ENCODE measurements around the gene HMOX1. TPM values are rescaled to one million over a fixed set of nuclear protein-coding genes. Genes with fewer than 3 reads are reported as not detected.
A peak's percentile ranks its signal among the peaks of the same experiment; 100 is the strongest.

Gene HMOX1, protein sequence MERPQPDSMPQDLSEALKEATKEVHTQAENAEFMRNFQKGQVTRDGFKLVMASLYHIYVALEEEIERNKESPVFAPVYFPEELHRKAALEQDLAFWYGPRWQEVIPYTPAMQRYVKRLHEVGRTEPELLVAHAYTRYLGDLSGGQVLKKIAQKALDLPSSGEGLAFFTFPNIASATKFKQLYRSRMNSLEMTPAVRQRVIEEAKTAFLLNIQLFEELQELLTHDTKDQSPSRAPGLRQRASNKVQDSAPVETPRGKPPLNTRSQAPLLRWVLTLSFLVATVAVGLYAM
- total RNA-seq (2021; fragmentation: NEBNext Ultra II Directional; extraction: Animal tissue kit (Norgen Biotek cat#: 25700)), result 25.0 and 25.7 TPM in 2 replicates
- 39.2 and 41.6 TPM in 2 replicates for polyA plus RNA-seq (2011; rRNA removed)
- polyA plus RNA-seq (2011; cell fraction: cytosol; rRNA removed), result 28.6 TPM
- polyA plus RNA-seq (2011; cell fraction: nucleus; rRNA removed), result 19.6 TPM
- 20.2 to 27.4 TPM (median 24.8 TPM) in 4 replicates for polyA plus RNA-seq (2012, experiment 1 of 2)
- polyA plus RNA-seq (2012, experiment 2 of 2), result 29.7 TPM
- polyA plus RNA-seq (2013, experiment 1 of 2), result 23.9 TPM
- polyA plus RNA-seq (2013, experiment 2 of 2), result 27.9 TPM
- 8.0 and 8.7 TPM in 2 replicates for polyA minus RNA-seq (2011; rRNA and poly(A)+ RNA removed)
- 7.7 TPM for polyA minus RNA-seq (2011; cell fraction: cytosol; rRNA and poly(A)+ RNA removed)
- polyA minus RNA-seq (2011; cell fraction: nucleus; rRNA and poly(A)+ RNA removed), result 9.2 TPM
- long read RNA-seq, experiment 1, transcript HMOX1-201 (5 exons, 1,822 nt), result major isoform, 15 of 29 reads
- long read RNA-seq, experiment 1, partial matches to known transcripts, result 14 of 29 reads
- long read RNA-seq, experiment 1, other reads (novel, unspliced or antisense), result 0 of 29 reads
- long read RNA-seq, experiment 2, transcript HMOX1-201 (5 exons, 1,822 nt), result major isoform, 24 of 29 reads
- long read RNA-seq, experiment 2, partial matches to known transcripts, result 3 of 29 reads
- long read RNA-seq, experiment 2, other reads (novel, unspliced or antisense), result 2 of 29 reads

DNA sequence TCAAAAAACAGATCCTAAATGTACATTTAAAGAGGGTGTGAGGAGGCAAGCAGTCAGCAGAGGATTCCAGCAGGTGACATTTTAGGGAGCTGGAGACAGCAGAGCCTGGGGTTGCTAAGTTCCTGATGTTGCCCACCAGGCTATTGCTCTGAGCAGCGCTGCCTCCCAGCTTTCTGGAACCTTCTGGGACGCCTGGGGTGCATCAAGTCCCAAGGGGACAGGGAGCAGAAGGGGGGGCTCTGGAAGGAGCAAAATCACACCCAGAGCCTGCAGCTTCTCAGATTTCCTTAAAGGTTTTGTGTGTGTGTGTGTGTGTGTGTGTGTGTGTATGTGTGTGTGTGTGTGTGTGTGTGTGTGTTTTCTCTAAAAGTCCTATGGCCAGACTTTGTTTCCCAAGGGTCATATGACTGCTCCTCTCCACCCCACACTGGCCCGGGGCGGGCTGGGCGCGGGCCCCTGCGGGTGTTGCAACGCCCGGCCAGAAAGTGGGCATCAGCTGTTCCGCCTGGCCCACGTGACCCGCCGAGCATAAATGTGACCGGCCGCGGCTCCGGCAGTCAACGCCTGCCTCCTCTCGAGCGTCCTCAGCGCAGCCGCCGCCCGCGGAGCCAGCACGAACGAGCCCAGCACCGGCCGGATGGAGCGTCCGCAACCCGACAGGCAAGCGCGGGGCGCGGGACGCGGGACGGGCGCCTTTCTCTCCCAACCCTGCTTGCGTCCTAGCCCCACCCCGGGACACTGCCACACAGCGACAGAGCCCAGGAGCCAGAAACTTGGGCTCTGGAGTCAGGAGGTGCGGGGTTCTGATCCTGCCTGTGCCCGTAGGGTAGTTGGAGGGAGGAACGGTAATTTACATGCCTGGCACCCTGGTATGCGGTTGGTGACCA is at the start of gene HMOX1:
Gene HMOX1, plus strand, starts transcription at position 560 of the 887 bp plus-strand sequence. Its CDS starts 78 bp downstream, at position 638.
- Histone ChIP-seq H2BK5ac (ENCODE audit: low read depth, low read length) (peak within 1 kb of the TSS; percentile 73; the same call in 1 of the 2 replicates), H3K23me2 (ENCODE audit: low read depth, low read length) (peaks cover 8% of the 10 kb centered on the region; the same call in 1 of the 2 replicates), H3K18ac (ENCODE audit: extremely low read depth, low read length) (peak within 1 kb of the TSS; percentile 76), H3K36me3 (ENCODE audit: control insufficient read depth in 2 of 4, insufficient read depth in 4 of 4, low read length in 3 of 4) (0 out of 8 replicates have a peak, but pooled peaks cover 0 to 3% (median 0%) of the 10 kb centered on the region in 4 experiments), H3K4me2 (ENCODE audit: insufficient read depth in 1 of 2, low read depth in 2 of 2, low read length in 2 of 2) (peak within 1 kb of the TSS; percentile 69 to 85), H2AK5ac (ENCODE audit: low read depth, low read length) (peak within 1 kb of the TSS; percentile 32), H3K14ac (ENCODE audit: insufficient read length) (no peak within 1 kb of the TSS), H3K4me1 (replicated peaks in 1 of 4; ENCODE audit: control insufficient read depth in 3 of 4, insufficient read depth in 4 of 4, low read length in 3 of 4) (peaks cover 21 to 27% (median 26%) of the 10 kb centered on the region in 4 experiments), H3K4me3 (ENCODE audit: extremely low read depth in 1 of 4, insufficient read depth in 2 of 4, low read depth in 3 of 4, low read length in 4 of 4) (peak within 1 kb of the TSS; percentile 34 to 63 (median 45)), H3K23ac (ENCODE audit: insufficient read length) (no peak within 1 kb of the TSS), H4K91ac (replicated peaks; ENCODE audit: insufficient read length, low read length) (peak within 1 kb of the TSS; percentile 84), H3K79me2 (ENCODE audit: control insufficient read depth in 1 of 2, insufficient read depth in 2 of 2, low read length in 2 of 2) (peaks cover 0 to 4% of the 10 kb centered on the region in 2 experiments; a peak in 1 of 4 replicates), H4K8ac (ENCODE audit: extremely low read depth, insufficient read depth, low read length) (peak within 1 kb of the TSS; percentile 84; the same call in 1 of the 2 replicates), H3K27ac (ENCODE audit: low read depth, low read length) (no peak within 1 kb of the TSS), H3K79me1 (ENCODE audit: low read depth, low read length) (peaks cover 2% of the 10 kb centered on the region; the same call in 1 of the 2 replicates), H3K4ac (replicated peaks; ENCODE audit: insufficient read length, low read depth, low read length) (no peak within 1 kb of the TSS), H3K9me3 (ENCODE audit: insufficient read depth in 2 of 2, low read depth in 1 of 2, low read length in 1 of 2) (no peaks in the 10 kb centered on the region), H3K9ac (replicated peaks in 1 of 4; ENCODE audit: extremely low read depth in 1 of 4, low read depth in 3 of 4, low read length in 3 of 4) (peak within 1 kb of the TSS; percentile 8 to 72 (median 54)), H3K56ac (replicated peaks; ENCODE audit: insufficient read length, low read depth, low read length) (peak within 1 kb of the TSS; percentile 1), H2AFZ (ENCODE audit: low read length) (no peak within 1 kb of the TSS), H2BK15ac (ENCODE audit: low read length) (peak within 1 kb of the TSS; percentile 66; the same call in 1 of the 2 replicates), H3K27me3 (replicated peaks in 1 of 4; ENCODE audit: control insufficient read depth in 3 of 4, extremely low read depth in 1 of 4, insufficient read depth in 3 of 4, low read length in 3 of 4) (no peaks in the 10 kb centered on the region; a peak in 1 of 7 replicates), H4K20me1 (replicated peaks in 1 of 2; ENCODE audit: control insufficient read depth in 1 of 2, insufficient read depth in 2 of 2, low read length in 2 of 2) (no peaks in the 10 kb centered on the region), H2BK20ac (ENCODE audit: low read length) (peak within 1 kb of the TSS; percentile 13; the same call in 1 of the 2 replicates), H2BK120ac (replicated peaks; ENCODE audit: low read depth, low read length) (peak within 1 kb of the TSS; percentile 94), H4K5ac (ENCODE audit: insufficient read length, low read depth, low read length) (peak within 1 kb of the TSS; percentile 8), H2BK12ac (ENCODE audit: low read depth, low read length) (peak within 1 kb of the TSS; percentile 89)
- POLR2A ChIA-PET (ENCODE audit: partially characterized antibody), result interaction anchor here (0.6 to 57.4 kb wide), 10 partner anchors 9 to 583 kb away, joined by 3 to 1995 read pairs (median 3); partner anchors contain the start of genes MCM5 and TOM1
- CTCF ChIA-PET (ENCODE audit: partially characterized antibody), result interaction anchor here (0.6 to 1.6 kb wide), 9 partner anchors 10 to 363 kb away, joined by 3 to 6 read pairs (median 3); no protein-coding TSS in a partner anchor
- DNase-seq (ENCODE audit: low read depth in 1 of 2, low spot score in 2 of 2) (peak in 1 of 2 experiments; percentile 82), FAIRE-seq (no peak)
- 9% methylated on average over 44 of the region's 47 CpGs; no CpG with 5 or more reads in 1 of the 2 experiments for WGBS, 2 experiments (ENCODE audit: extremely low coverage in 1 of 2, insufficient coverage in 1 of 2, insufficient read length in 1 of 2, insufficient replicate concordance in 2 of 2, low coverage in 1 of 2, low lambda C conversion rate in 2 of 2, missing lambda C conversion rate in 1 of 2)
- TF ChIP-seq HDAC6 (IDR thresholded peaks at IDR 0.05; ENCODE audit: low read depth, low read length), result no peak
- TF ChIP-seq EZH2 (IDR thresholded peaks at IDR 0.05; ENCODE audit: low read depth, low read length, severe bottlenecking), result no peak
- TF ChIP-seq BRCA1 (IDR thresholded peaks at IDR 0.05; ENCODE audit: low read depth, low read length), result no peak
- TF ChIP-seq, protein P1, sequence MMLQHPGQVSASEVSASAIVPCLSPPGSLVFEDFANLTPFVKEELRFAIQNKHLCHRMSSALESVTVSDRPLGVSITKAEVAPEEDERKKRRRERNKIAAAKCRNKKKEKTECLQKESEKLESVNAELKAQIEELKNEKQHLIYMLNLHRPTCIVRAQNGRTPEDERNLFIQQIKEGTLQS (IDR thresholded peaks at IDR 0.05; ENCODE audit: insufficient read depth, low read depth, low read length), result peak; percentile 72
- TF ChIP-seq TAF1 (IDR thresholded peaks at IDR 0.05; ENCODE audit: low read depth, low read length), result peak; percentile 64
